Stimulated activated memory B cell treated with anti-CD40 and anti-IgM and Interleukin-4, amounts not matched to agents 10 μg/mL and 1 μg/mL and 100 μg/mL, for 72 hours (primary cell): ENCODE measurements around the gene KIF1B.

Experiments
- ATAC-seq: fragments of 150-1000 bp; cut with Tn5 transposase; 2 replicates; pipeline ENCODE4 v1.10.0; 2021
- H3K27ac Mint-ChIP-seq: one replicate; pipeline ENCODE4 v1.8.0; 2022; ENCODE audit warnings: mild to moderate bottlenecking, mixed read lengths
- H3K27me3 Mint-ChIP-seq: one replicate; pipeline ENCODE4 v1.8.0; 2022; ENCODE audit warnings: mixed read lengths
- H3K36me3 Mint-ChIP-seq: one replicate; pipeline ENCODE4 v1.8.0; 2022; ENCODE audit warnings: mixed read lengths
- H3K4me1 Mint-ChIP-seq: one replicate; pipeline ENCODE4 v1.8.0; 2022; ENCODE audit warnings: mixed read lengths
- H3K4me3 Mint-ChIP-seq: one replicate; pipeline ENCODE4 v1.8.0; 2022; ENCODE audit warnings: mild to moderate bottlenecking, moderate library complexity, mixed read lengths
- H3K9me3 Mint-ChIP-seq: one replicate; pipeline ENCODE4 v1.8.0; 2022; ENCODE audit warnings: mixed read lengths

Gene KIF1B

DNA sequence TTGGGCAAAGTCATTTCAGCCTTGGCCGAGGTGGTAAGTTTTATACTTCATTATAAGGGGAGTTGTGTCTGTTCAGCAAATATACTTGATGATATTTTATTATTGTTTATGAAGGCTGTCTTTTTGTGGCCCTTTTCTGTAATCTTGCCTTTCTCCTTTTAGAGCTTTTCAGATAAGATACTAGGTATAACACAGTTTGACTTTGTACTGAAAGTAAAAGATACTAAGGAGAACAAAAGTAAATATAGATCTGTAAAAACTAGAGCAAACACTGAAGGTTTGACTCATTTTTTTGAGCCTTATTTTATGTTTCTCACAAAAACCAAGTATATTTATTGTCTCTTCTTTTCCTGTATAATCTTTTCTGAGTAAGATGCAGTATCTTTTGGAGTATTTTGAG is 61.9 kb downstream of the KIF1B start:
- Mint-ChIP-seq H3K9me3 (no peaks in the 10 kb centered on the region), H3K27ac (no peak overlapping the region), H3K4me1 (no peaks in the 10 kb centered on the region), H3K27me3 (no peaks in the 10 kb centered on the region), H3K36me3 (peaks cover 30% of the 10 kb centered on the region), H3K4me3 (no peak overlapping the region)
- ATAC-seq, result no peak

GRCh38 chr1:10278880-10279279 is 68.5 kb downstream of the KIF1B start:
- no peaks in the 10 kb centered on the region for H3K9me3 Mint-ChIP-seq
- no peak overlapping the region for H3K27ac Mint-ChIP-seq
- no peak for ATAC-seq
- H3K36me3 Mint-ChIP-seq, result peaks cover 40% of the 10 kb centered on the region
- H3K4me3 Mint-ChIP-seq, result no peak overlapping the region
- H3K27me3 Mint-ChIP-seq, result no peaks in the 10 kb centered on the region
- H3K4me1 Mint-ChIP-seq, result no peaks in the 10 kb centered on the region

DNA sequence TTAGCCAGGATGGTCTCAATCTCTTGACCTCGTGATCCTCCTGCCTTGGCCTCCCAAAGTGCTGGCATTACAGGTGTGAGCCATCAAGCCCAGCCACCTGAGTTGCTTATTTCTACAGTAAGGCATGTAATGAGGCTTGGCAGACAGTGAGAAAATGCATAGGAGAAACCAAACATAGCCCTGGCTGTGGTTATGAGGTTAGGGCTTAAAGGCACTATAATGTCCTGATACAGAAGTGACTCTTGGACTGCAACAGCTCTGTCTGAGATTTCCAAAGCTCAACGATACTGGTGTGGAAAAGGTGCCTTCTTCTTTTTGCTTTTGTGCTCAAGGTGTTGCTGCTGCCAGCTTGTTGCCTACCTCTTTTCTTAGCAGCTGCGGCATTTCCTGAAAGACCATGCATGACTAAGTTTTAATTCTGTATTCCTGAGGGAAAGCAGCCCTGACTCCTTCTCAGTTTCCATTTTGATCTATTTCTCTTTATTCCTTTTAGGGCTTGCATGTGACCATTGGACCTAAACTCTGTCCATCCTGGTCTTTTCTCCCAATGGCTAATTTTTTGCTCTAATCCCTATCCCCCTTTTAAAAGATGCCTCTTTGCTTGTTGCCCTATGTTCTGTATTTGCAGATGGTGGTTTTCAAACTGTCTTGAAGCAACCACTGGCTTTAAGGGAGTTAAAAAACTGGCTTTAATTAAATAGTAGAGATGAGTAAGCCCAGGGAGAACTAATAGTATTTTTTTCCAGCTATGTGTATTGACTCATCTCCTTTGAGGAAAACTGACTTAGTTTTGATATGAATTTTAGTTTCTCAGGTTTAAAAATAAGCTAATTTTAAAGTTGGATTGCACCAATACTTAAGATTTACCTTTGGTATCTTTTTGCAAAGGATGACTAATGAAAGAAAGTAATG is 70.3 kb downstream of the KIF1B start:
- ATAC-seq, result no peak
- Mint-ChIP-seq H3K27me3 (no peaks in the 10 kb centered on the region), H3K9me3 (no peaks in the 10 kb centered on the region), H3K36me3 (peaks cover 30% of the 10 kb centered on the region), H3K4me1 (no peaks in the 10 kb centered on the region), H3K4me3 (no peak overlapping the region), H3K27ac (no peak overlapping the region)

GRCh38 chr1:10283318-10283984 is 73.1 kb downstream of the KIF1B start:
- H3K9me3 Mint-ChIP-seq, result no peaks in the 10 kb centered on the region
- no peaks in the 10 kb centered on the region for H3K4me1 Mint-ChIP-seq
- H3K36me3 Mint-ChIP-seq, result peaks cover 28% of the 10 kb centered on the region
- no peaks in the 10 kb centered on the region for H3K27me3 Mint-ChIP-seq
- no peak for ATAC-seq
- no peak overlapping the region for H3K27ac Mint-ChIP-seq
- H3K4me3 Mint-ChIP-seq, result no peak overlapping the region

- Mint-ChIP-seq H3K9me3 (no peaks in the 10 kb centered on the region), H3K27ac (no peak overlapping the region), H3K4me3 (no peak overlapping the region), H3K36me3 (peaks cover 33% of the 10 kb centered on the region), H3K4me1 (no peaks in the 10 kb centered on the region), H3K27me3 (no peaks in the 10 kb centered on the region)
- ATAC-seq, result no peak
These were observed 75.9 kb downstream of the KIF1B start for GRCh38 chr1:10286244-10286643.

DNA sequence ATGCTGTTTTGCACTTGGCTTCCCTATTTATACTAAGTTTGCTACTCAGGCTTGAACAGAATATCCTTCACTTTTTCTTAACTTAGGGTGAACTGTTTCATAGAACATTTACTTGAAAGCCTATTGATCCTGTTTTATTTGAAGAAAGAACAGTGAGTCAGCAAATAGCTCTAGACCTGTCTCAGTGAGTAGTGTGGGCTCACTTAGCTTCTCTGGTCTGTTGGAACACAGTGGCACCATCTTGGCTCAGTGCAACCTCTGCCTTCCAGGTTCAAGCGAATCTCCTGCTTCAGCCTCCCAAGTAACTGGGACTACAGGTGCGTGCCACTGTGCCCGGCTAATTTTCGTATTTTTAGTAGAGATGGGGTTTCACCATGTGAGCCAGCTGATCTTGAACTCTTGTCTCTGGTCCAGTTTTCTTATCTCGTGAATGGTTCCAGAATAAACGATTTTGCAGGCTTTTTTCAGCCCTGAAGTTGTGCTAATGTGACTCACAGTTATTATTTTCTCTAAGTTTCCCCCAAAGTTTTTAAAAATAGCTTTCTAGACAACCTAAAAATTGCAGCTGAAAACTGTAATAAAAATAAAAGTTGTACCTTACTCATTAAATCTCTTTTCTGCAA is 76.8 kb downstream of the KIF1B start:
- H3K9me3 Mint-ChIP-seq, result no peaks in the 10 kb centered on the region
- H3K27ac Mint-ChIP-seq, result no peak overlapping the region
- ATAC-seq, result no peak
- no peaks in the 10 kb centered on the region for H3K4me1 Mint-ChIP-seq
- no peaks in the 10 kb centered on the region for H3K27me3 Mint-ChIP-seq
- H3K4me3 Mint-ChIP-seq, result no peak overlapping the region
- H3K36me3 Mint-ChIP-seq, result peaks cover 34% of the 10 kb centered on the region

DNA sequence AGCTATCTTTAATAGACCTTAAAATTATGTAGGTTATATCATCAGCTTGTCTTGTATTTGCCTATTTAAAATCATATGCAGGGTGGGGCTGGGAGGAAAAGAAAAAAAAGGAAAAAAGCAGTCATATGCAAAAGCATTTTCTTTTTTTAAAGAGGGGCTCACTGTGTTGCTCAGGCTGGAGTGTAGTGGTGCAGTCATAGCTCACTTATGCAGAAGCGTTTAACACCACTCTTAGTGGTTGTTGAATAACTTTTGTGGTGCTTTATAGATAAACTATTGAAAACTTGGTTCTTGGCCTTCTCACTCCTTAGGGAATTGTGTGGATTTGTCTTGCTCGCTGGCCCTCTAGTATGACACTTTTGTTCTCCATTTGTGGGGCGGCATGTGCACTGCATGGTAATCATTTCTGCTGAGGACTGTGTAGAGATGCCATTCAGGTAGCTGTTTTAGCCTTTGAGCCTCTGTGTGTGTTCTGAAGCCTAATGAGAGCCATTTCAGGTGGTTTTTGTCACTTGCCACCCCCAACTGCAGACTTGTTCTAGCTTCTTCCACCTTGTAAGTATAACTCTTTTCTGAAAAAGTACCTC is 77.8 kb downstream of the KIF1B start:
- Mint-ChIP-seq H3K4me1 (no peaks in the 10 kb centered on the region), H3K4me3 (no peak overlapping the region), H3K27ac (no peak overlapping the region), H3K9me3 (no peaks in the 10 kb centered on the region), H3K27me3 (no peaks in the 10 kb centered on the region), H3K36me3 (peaks cover 38% of the 10 kb centered on the region)
- ATAC-seq, result no peak

GRCh38 chr1:10291705-10292104 is 81.3 kb downstream of the KIF1B start:
- H3K4me3 Mint-ChIP-seq, result no peak overlapping the region
- H3K4me1 Mint-ChIP-seq, result no peaks in the 10 kb centered on the region
- ATAC-seq, result no peak
- H3K27me3 Mint-ChIP-seq, result no peaks in the 10 kb centered on the region
- no peak overlapping the region for H3K27ac Mint-ChIP-seq
- no peaks in the 10 kb centered on the region for H3K9me3 Mint-ChIP-seq
- peaks cover 58% of the 10 kb centered on the region for H3K36me3 Mint-ChIP-seq

GRCh38 chr1:10292188-10292587 is 81.8 kb downstream of the KIF1B start:
- Mint-ChIP-seq H3K27me3 (no peaks in the 10 kb centered on the region), H3K9me3 (no peaks in the 10 kb centered on the region), H3K4me3 (no peak overlapping the region), H3K4me1 (no peaks in the 10 kb centered on the region), H3K27ac (no peak overlapping the region), H3K36me3 (peaks cover 63% of the 10 kb centered on the region)
- ATAC-seq, result no peak

DNA sequence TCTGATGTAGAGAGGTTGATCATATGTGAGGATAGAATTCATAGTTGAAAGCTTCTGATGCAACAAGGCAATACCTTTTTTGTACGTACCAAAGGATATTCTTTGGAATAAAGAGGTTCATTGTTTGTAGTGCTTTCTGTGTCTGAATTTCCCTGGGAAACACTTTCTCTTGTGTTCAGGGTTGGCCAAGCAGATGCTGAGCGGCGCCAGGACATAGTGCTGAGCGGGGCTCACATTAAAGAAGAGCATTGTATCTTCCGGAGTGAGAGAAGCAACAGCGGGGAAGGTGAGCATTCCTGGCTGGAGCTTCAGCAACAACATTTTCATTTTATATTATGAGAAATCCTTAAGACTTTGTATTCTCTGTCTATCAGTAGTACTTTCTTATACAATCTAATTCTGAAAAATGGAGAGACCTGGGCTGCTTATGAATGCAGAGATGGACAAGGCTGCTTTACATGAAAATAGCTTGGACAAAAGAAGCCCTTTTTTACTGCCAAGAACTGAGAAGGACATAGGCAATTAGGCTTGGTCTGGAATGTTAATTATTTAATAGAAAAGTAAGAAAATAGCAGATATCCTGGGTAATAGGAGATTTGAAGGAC is 85.2 kb downstream of the KIF1B start:
- no peak overlapping the region for H3K4me3 Mint-ChIP-seq
- no peaks in the 10 kb centered on the region for H3K9me3 Mint-ChIP-seq
- H3K27me3 Mint-ChIP-seq, result no peaks in the 10 kb centered on the region
- H3K4me1 Mint-ChIP-seq, result no peaks in the 10 kb centered on the region
- no peak overlapping the region for H3K27ac Mint-ChIP-seq
- H3K36me3 Mint-ChIP-seq, result peaks cover 51% of the 10 kb centered on the region
- ATAC-seq, result no peak

DNA sequence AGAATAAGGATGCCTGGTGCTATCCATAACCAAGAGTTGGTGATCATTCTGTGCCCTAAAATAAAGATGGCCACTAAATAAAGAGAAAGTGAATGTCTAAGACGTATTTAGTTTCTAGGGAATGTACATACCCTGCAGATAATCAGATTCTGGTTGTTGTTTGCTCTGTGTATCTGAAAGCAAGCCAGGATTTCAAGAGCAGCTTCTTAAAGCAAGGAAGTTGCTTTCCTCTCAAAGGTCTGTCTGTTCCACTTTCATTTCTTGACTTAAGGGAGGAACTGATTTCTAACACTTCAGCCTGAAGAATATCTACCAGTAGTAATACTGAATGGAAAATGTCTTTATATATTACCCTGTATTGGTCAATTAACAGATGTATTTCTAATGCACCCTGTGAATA is 88.8 kb downstream of the KIF1B start:
- Mint-ChIP-seq H3K27ac (no peak overlapping the region), H3K4me1 (no peaks in the 10 kb centered on the region), H3K4me3 (no peak overlapping the region), H3K9me3 (no peaks in the 10 kb centered on the region), H3K36me3 (peaks cover 47% of the 10 kb centered on the region), H3K27me3 (no peaks in the 10 kb centered on the region)
- no peak for ATAC-seq

GRCh38 chr1:10302416-10302815 is 92.0 kb downstream of the KIF1B start:
- Mint-ChIP-seq H3K27ac (no peak overlapping the region), H3K27me3 (no peaks in the 10 kb centered on the region), H3K36me3 (peaks cover 31% of the 10 kb centered on the region), H3K4me1 (no peaks in the 10 kb centered on the region), H3K4me3 (no peak overlapping the region), H3K9me3 (no peaks in the 10 kb centered on the region)
- ATAC-seq, result no peak

DNA sequence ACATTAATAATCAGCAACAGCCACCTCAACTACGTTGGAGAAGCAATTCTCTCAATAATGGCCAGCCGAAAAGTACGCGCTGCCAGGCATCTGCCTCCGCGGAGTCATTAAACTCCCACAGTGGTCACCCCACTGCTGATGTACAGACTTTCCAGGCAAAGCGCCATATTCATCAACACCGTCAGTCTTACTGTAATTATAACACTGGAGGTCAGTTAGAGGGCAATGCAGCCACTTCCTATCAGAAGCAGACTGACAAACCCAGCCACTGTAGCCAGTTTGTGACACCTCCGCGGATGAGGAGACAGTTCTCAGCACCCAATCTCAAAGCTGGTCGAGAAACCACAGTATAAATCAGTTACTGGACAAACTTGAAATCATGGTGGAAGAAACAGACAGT is 93.9 kb downstream of the KIF1B start:
- ATAC-seq, result no peak
- H3K27ac Mint-ChIP-seq, result no peak overlapping the region
- peaks cover 27% of the 10 kb centered on the region for H3K36me3 Mint-ChIP-seq
- no peaks in the 10 kb centered on the region for H3K27me3 Mint-ChIP-seq
- H3K9me3 Mint-ChIP-seq, result no peaks in the 10 kb centered on the region
- no peaks in the 10 kb centered on the region for H3K4me1 Mint-ChIP-seq
- H3K4me3 Mint-ChIP-seq, result no peak overlapping the region

GRCh38 chr1:10306435-10306834 is 96.1 kb downstream of the KIF1B start:
- Mint-ChIP-seq H3K27ac (no peak overlapping the region), H3K36me3 (peaks cover 42% of the 10 kb centered on the region), H3K27me3 (no peaks in the 10 kb centered on the region), H3K4me3 (no peak overlapping the region), H3K4me1 (no peaks in the 10 kb centered on the region), H3K9me3 (no peaks in the 10 kb centered on the region)
- ATAC-seq, result no peak

- Mint-ChIP-seq H3K27ac (no peak overlapping the region), H3K9me3 (no peaks in the 10 kb centered on the region), H3K4me1 (no peaks in the 10 kb centered on the region), H3K27me3 (no peaks in the 10 kb centered on the region), H3K36me3 (peaks cover 49% of the 10 kb centered on the region), H3K4me3 (no peak overlapping the region)
- no peak for ATAC-seq
These were observed 97.6 kb downstream of the KIF1B start for GRCh38 chr1:10308001-10308400.
